Measurements from ENCODE around the gene TAOK2.

DNA sequence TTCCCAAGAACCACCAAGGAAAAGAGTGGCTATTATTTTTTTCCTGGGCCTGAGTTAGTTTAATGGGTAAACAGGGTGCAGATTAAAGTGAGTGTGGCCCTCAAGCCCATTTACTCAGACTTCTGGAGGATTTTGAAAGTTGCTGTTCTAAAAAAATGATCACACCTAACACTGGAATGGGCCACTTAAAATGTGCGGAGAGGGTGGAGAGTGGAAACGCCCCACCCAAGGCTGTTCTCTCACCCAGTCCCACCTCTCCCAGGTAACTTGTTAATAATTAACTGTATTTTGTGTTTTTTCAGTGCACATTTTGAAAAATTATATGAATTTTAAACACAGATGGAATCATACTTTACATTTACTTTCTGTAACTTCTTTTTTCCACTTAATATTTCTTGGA lies 16.4 kb downstream of the TAOK2 start:
- TF ChIP-seq, protein P1, sequence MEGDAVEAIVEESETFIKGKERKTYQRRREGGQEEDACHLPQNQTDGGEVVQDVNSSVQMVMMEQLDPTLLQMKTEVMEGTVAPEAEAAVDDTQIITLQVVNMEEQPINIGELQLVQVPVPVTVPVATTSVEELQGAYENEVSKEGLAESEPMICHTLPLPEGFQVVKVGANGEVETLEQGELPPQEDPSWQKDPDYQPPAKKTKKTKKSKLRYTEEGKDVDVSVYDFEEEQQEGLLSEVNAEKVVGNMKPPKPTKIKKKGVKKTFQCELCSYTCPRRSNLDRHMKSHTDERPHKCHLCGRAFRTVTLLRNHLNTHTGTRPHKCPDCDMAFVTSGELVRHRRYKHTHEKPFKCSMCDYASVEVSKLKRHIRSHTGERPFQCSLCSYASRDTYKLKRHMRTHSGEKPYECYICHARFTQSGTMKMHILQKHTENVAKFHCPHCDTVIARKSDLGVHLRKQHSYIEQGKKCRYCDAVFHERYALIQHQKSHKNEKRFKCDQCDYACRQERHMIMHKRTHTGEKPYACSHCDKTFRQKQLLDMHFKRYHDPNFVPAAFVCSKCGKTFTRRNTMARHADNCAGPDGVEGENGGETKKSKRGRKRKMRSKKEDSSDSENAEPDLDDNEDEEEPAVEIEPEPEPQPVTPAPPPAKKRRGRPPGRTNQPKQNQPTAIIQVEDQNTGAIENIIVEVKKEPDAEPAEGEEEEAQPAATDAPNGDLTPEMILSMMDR (IDR thresholded peaks at IDR 0.05 in 4 of 5, conservative IDR thresholded peaks at IDR 0.05 in 1 of 5): no peak
- TF ChIP-seq POLR2A (IDR thresholded peaks at IDR 0.05): no peak

Measured in gastrocnemius medialis (tissue), 4 donors.